ENCODE results near the gene TMEM132A. TPM values are rescaled to one million over a fixed set of nuclear protein-coding genes. Genes with fewer than 3 reads are reported as not detected.

Gene TMEM132A
- total and polyA plus RNA-seq, 2 donors (not counting 1 experiment from before 2014, with no cell fraction given), result 6.9 to 13.2 TPM

DNA sequence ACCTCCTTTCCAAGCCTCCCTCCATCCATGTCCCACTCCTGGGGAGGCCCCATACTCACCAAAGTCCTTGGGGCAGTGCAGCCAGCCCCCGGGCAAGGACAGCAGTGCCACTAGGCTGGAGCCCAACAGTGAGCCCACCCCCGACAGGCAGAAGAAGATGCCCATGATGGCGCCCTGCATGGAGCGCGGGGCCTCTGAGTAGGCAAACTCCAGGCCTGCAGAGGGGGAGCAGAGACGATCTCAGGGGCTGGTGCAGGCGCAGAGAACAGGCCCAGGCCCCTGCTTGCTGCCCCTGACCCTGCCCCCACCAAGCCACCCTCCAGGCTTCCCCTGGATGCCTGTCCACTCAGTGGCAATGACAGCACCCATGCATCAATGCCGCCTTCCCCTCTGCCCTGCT, 13.6 kb downstream of the TMEM132A start:
- no peak for DNase-seq (ENCODE audit: low read depth in 2 of 2)
- peaks cover 4% of the 10 kb centered on the region for H3K36me3 ChIP-seq (ENCODE audit: control insufficient read depth, insufficient read depth, low read length)

DNA sequence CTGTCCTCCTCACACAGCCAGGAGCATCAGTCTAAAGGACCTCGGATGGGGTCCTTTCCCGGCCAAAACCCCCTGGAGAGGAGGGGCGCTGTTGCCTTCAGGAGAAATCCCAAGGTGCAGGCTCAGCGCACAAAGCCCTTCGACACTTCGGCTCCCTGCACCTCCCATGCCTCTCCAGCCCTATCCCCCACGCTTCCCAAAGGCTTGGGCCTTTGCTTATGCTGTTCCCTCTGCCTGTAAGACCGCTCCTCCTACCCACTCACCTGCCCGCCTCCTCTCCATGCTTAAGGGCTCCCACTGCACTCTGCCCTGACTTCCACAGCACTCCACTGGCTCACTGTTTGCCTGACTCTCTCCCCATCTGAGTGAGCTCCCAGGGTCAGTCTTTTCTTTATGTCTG, 14.2 kb downstream of the TMEM132A start:
- Histone ChIP-seq H4K20me1 (ENCODE audit: control insufficient read depth, extremely low read depth, insufficient read depth, low read length) (no peaks in the 10 kb centered on the region), H3K27ac (ENCODE audit: insufficient read depth, low read length) (no peak overlapping the region), H3K9me3 (ENCODE audit: control insufficient read depth, insufficient read depth, low read depth, low read length) (no peaks in the 10 kb centered on the region), H3K4me1 (ENCODE audit: control insufficient read depth, extremely low read depth, insufficient read depth, low read length) (no peaks in the 10 kb centered on the region), H3K4me2 (ENCODE audit: extremely low read depth, insufficient read depth, low read length) (no peak overlapping the region), H3K36me3 (ENCODE audit: control insufficient read depth, insufficient read depth, low read length) (peaks cover 4% of the 10 kb centered on the region), H2AFZ (ENCODE audit: low read length) (no peak overlapping the region), H3K79me2 (ENCODE audit: control insufficient read depth, insufficient read depth, low read length) (no peaks in the 10 kb centered on the region), H3K4me3 (replicated peaks in 1 of 4; ENCODE audit: control extremely low read depth in 1 of 4, insufficient read depth in 1 of 4, low read depth in 3 of 4, low read length in 4 of 4) (no peak overlapping the region), H3K27me3 (ENCODE audit: control insufficient read depth, insufficient read depth, low read length) (no peaks in the 10 kb centered on the region), H3K9ac (ENCODE audit: insufficient read depth, low read length) (no peak overlapping the region)
- TF ChIP-seq, protein P1, sequence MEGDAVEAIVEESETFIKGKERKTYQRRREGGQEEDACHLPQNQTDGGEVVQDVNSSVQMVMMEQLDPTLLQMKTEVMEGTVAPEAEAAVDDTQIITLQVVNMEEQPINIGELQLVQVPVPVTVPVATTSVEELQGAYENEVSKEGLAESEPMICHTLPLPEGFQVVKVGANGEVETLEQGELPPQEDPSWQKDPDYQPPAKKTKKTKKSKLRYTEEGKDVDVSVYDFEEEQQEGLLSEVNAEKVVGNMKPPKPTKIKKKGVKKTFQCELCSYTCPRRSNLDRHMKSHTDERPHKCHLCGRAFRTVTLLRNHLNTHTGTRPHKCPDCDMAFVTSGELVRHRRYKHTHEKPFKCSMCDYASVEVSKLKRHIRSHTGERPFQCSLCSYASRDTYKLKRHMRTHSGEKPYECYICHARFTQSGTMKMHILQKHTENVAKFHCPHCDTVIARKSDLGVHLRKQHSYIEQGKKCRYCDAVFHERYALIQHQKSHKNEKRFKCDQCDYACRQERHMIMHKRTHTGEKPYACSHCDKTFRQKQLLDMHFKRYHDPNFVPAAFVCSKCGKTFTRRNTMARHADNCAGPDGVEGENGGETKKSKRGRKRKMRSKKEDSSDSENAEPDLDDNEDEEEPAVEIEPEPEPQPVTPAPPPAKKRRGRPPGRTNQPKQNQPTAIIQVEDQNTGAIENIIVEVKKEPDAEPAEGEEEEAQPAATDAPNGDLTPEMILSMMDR (conservative IDR thresholded peaks at IDR 0.05 in 1 of 2, IDR thresholded peaks at IDR 0.05 in 1 of 2; ENCODE audit: low read depth in 1 of 2, low read length in 2 of 2), result no peak
- no peak for TF ChIP-seq EZH2 (IDR thresholded peaks at IDR 0.05; ENCODE audit: low read length, missing control alignments)
- DNase-seq (ENCODE audit: low read depth in 2 of 2), result no peak

More for the DNA sequence above, 13.6 kb downstream of the TMEM132A start:
- H3K79me2 ChIP-seq (ENCODE audit: control insufficient read depth, insufficient read depth, low read length), result no peaks in the 10 kb centered on the region
- TF ChIP-seq, protein P1 (conservative IDR thresholded peaks at IDR 0.05 in 1 of 2, IDR thresholded peaks at IDR 0.05 in 1 of 2; ENCODE audit: low read depth in 1 of 2, low read length in 2 of 2), result no peak
- TF ChIP-seq EZH2 (IDR thresholded peaks at IDR 0.05; ENCODE audit: low read length, missing control alignments), result no peak
- no peaks in the 10 kb centered on the region for H3K9me3 ChIP-seq (ENCODE audit: control insufficient read depth, insufficient read depth, low read depth, low read length)
- no peak overlapping the region for H2AFZ ChIP-seq (ENCODE audit: low read length)
- H3K4me1 ChIP-seq (ENCODE audit: control insufficient read depth, extremely low read depth, insufficient read depth, low read length), result no peaks in the 10 kb centered on the region
- H3K27me3 ChIP-seq (ENCODE audit: control insufficient read depth, insufficient read depth, low read length), result no peaks in the 10 kb centered on the region
- H4K20me1 ChIP-seq (ENCODE audit: control insufficient read depth, extremely low read depth, insufficient read depth, low read length), result no peaks in the 10 kb centered on the region
- H3K9ac ChIP-seq (ENCODE audit: insufficient read depth, low read length), result no peak overlapping the region
- H3K4me2 ChIP-seq (ENCODE audit: extremely low read depth, insufficient read depth, low read length), result no peak overlapping the region
- no peak overlapping the region for H3K4me3 ChIP-seq (replicated peaks in 1 of 4; ENCODE audit: control extremely low read depth in 1 of 4, insufficient read depth in 1 of 4, low read depth in 3 of 4, low read length in 4 of 4)
- no peak overlapping the region for H3K27ac ChIP-seq (ENCODE audit: insufficient read depth, low read length)

DNA sequence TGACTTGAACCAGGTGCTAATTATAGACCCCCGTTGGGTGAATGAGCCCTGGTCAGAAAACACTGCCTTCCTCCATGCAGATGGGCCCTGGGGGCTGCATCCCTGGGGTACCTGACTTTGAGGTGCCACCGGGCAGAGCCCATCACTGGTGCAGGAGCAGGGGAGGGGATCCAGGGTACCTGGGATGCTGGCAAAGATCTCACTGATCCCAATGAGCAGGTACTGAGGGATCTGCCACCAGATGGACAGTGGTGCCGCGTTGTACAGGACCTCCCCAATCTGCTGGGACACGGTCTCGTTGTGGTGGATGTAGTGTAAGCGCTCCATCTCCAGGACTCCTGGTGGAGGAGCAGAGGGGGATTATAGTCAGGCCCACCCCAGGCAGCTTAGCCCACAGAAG, 15.0 kb downstream of the TMEM132A start:
- no peak overlapping the region for H3K9ac ChIP-seq (ENCODE audit: insufficient read depth, low read length)
- H3K27ac ChIP-seq (ENCODE audit: insufficient read depth, low read length), result no peak overlapping the region
- no peak overlapping the region for H3K4me2 ChIP-seq (ENCODE audit: extremely low read depth, insufficient read depth, low read length)
- no peaks in the 10 kb centered on the region for H3K9me3 ChIP-seq (ENCODE audit: control insufficient read depth, insufficient read depth, low read depth, low read length)
- TF ChIP-seq, protein P1 (conservative IDR thresholded peaks at IDR 0.05 in 1 of 2, IDR thresholded peaks at IDR 0.05 in 1 of 2; ENCODE audit: low read depth in 1 of 2, low read length in 2 of 2), result no peak
- no peak for TF ChIP-seq EZH2 (IDR thresholded peaks at IDR 0.05; ENCODE audit: low read length, missing control alignments)
- H2AFZ ChIP-seq (ENCODE audit: low read length), result no peak overlapping the region
- no peaks in the 10 kb centered on the region for H3K4me1 ChIP-seq (ENCODE audit: control insufficient read depth, extremely low read depth, insufficient read depth, low read length)
- no peak overlapping the region for H3K4me3 ChIP-seq (replicated peaks in 1 of 4; ENCODE audit: control extremely low read depth in 1 of 4, insufficient read depth in 1 of 4, low read depth in 3 of 4, low read length in 4 of 4)
- no peak for DNase-seq (ENCODE audit: low read depth in 2 of 2)
- no peaks in the 10 kb centered on the region for H4K20me1 ChIP-seq (ENCODE audit: control insufficient read depth, extremely low read depth, insufficient read depth, low read length)
- H3K36me3 ChIP-seq (ENCODE audit: control insufficient read depth, insufficient read depth, low read length), result peaks cover 4% of the 10 kb centered on the region
- H3K27me3 ChIP-seq (ENCODE audit: control insufficient read depth, insufficient read depth, low read length), result no peaks in the 10 kb centered on the region
- H3K79me2 ChIP-seq (ENCODE audit: control insufficient read depth, insufficient read depth, low read length), result no peaks in the 10 kb centered on the region
